GM12873 (cell line): Measurements from ENCODE around the gene PAPLN.

Experiments
- TF ChIP-seq, protein P1 (sequence below): IDR thresholded peaks from 2 replicates; pipeline ENCODE4 v1.5.1; 2012; ENCODE audit warnings: low read depth, mild to moderate bottlenecking, moderate library complexity, low read length, control low read depth; ENCODE audit not compliant: insufficient read depth; ENCODE audit errors: missing control alignments

PAPLN gene

GRCh38 chr14:73248108-73248868 lies 11.0 kb downstream of the PAPLN start:
- TF ChIP-seq, protein P1, sequence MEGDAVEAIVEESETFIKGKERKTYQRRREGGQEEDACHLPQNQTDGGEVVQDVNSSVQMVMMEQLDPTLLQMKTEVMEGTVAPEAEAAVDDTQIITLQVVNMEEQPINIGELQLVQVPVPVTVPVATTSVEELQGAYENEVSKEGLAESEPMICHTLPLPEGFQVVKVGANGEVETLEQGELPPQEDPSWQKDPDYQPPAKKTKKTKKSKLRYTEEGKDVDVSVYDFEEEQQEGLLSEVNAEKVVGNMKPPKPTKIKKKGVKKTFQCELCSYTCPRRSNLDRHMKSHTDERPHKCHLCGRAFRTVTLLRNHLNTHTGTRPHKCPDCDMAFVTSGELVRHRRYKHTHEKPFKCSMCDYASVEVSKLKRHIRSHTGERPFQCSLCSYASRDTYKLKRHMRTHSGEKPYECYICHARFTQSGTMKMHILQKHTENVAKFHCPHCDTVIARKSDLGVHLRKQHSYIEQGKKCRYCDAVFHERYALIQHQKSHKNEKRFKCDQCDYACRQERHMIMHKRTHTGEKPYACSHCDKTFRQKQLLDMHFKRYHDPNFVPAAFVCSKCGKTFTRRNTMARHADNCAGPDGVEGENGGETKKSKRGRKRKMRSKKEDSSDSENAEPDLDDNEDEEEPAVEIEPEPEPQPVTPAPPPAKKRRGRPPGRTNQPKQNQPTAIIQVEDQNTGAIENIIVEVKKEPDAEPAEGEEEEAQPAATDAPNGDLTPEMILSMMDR: no peak

GRCh38 chr14:73249108-73249507 lies 11.8 kb downstream of the PAPLN start:
- TF ChIP-seq, protein P1: no peak

DNA sequence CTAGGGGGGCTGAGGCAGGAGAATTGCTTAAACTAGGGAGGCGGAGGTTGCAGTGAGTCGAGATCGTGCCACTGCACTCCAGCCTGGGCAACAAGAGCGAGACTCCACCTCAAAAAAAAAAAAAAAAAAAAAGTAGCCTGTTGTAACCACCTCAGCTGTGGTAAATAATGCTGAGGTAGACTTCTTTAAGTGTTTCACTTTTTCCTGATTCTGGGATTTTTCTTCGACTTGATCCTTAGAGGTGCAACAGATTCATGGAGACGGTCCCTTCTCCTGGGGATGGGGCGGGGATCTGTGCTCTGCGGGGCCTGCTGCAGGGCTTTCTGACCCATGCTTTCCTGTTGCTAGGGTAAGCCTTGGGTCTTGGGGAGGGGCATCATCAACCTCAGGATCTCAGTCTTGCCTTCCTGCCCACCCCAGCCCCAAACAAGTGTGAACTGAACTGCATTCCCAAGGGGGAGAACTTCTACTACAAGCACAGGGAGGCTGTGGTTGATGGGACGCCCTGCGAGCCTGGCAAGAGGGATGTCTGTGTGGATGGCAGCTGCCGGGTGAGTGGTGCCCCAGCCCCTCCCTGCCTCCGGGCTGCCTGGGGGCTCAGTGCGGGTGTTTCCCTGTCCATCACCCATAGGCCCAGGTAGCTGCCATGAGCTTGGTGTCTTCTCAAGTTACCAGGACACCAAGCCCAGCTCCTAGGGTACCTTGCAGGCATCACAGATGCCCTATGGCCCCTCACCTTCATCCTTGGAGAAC lies 12.4 kb downstream of the PAPLN start:
- TF ChIP-seq, protein P1: no peak

DNA sequence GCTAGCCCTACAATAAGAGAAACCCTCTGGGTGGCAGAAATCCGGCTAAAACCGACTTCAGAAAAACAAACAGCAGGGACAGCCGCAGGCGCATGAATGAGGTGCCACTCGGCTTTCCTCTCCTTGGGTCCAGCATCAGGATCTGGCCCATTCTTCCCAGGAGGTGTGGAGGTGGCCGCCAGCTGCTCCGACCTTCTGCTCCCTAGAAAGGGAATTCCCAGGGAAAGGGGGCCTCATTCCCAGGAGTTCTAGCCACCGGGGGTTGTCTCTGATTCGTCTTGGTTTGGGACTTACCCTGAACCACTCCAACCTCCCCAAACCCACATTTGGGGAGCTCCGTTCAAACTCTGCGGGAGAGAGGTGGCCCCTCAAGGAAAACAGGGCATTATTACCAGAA lies 13.0 kb downstream of the PAPLN start:
- TF ChIP-seq, protein P1: no peak

DNA sequence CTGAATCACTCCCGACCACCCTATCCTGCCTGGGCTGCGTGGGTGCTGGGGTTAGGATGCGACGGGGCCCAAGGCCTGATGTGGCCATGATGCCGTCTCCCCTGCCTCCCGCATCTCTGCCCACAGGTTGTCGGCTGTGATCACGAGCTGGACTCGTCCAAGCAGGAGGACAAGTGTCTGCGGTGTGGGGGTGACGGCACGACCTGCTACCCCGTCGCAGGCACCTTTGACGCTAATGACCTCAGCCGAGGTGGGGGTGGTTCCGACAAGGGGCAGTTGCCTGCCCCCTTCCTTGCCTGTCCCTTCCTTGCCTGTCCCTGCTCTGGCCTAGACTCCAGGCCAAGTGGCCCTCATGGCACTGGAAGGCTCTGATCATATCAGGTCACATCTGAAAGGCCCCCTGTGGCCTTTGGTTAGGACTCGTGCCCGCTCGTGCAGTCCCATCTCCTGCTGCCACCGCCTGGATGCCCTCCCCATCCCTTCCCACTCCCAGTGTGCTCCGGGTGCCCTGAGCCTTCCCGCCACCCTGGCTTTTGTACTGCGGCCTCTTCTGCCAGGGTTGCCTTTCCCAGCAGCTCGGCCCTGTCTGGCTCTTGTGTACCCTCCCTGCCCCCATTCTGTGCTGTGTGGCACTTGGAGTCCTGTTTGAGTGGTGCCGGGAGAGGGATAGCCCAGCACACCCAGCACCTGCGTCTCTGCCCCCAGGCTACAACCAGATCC lies 13.6 kb downstream of the PAPLN start:
- TF ChIP-seq, protein P1: no peak

- TF ChIP-seq, protein P1: no peak
Observed at GRCh38 chr14:73251516-73252215, 14.4 kb downstream of the PAPLN start.
